ENCODE measurements around the gene CKS1B.

DNA sequence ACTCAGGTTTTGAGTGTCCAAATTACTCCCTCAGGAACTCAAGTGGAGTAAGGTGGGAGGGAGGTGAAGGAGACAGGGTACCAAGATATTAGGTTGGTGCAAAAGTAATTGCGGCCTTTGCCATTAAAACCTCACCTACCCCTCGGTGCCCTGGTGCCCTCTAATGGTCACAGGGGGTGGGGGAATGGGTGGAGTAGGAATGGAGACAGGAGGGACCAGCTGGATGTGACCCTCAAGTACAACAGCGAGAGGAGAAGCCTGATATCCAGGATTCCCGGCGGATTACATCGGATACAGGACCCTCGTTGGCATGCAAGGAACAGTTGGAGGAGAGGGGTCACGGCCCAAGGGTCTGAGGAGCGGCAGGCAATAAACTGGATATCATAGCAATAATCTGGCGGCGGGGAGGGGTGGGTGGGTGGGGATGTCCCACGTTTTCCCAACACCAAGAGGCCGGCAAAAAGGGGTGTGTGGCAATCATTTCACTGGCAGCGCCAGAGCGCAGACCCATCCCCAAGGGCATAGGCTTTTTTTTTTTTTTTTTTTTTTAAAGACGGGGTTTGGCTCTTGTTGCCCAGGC, 23.8 kb downstream of the CKS1B start:
- TF ChIP-seq POLR2AphosphoS5 (IDR thresholded peaks at IDR 0.05; ENCODE audit: low read depth) = no peak
- TF ChIP-seq, protein P1, sequence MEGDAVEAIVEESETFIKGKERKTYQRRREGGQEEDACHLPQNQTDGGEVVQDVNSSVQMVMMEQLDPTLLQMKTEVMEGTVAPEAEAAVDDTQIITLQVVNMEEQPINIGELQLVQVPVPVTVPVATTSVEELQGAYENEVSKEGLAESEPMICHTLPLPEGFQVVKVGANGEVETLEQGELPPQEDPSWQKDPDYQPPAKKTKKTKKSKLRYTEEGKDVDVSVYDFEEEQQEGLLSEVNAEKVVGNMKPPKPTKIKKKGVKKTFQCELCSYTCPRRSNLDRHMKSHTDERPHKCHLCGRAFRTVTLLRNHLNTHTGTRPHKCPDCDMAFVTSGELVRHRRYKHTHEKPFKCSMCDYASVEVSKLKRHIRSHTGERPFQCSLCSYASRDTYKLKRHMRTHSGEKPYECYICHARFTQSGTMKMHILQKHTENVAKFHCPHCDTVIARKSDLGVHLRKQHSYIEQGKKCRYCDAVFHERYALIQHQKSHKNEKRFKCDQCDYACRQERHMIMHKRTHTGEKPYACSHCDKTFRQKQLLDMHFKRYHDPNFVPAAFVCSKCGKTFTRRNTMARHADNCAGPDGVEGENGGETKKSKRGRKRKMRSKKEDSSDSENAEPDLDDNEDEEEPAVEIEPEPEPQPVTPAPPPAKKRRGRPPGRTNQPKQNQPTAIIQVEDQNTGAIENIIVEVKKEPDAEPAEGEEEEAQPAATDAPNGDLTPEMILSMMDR (IDR thresholded peaks at IDR 0.05; ENCODE audit: insufficient read depth, low read length) = peak; percentile 4

All from HL-60 (cell line).